CD4-positive, CD25-positive, alpha-beta regulatory T cell (primary cell): ENCODE results near the gene C17orf100. TPM values are rescaled to one million over a fixed set of nuclear protein-coding genes. Genes with fewer than 3 reads are reported as not detected.

Experiments
- ATAC-seq, 2 donors: fragments of 150-1000 bp; cut with Tn5 transposase; one replicate each; pipeline ENCODE4 v1.10.0; 2021; ENCODE audit warnings: low read depth in 2 of 2, moderate number of reproducible peaks in 2 of 2, moderate library complexity in 1 of 2
- DNase-seq, 3 donors: peaks; one replicate each; pipeline versions ENCODE4 v3.0.0 to v3.0.0-alpha.2; 2012 to 2022; ENCODE audit warnings: mixed read lengths in 1 of 3
- H3K27ac ChIP-seq: one replicate; pipeline ENCODE4 v1.7.0; 2013; ENCODE audit warnings: mild to moderate bottlenecking, low read length; ENCODE audit not compliant: insufficient read depth, poor library complexity, severe bottlenecking
- H3K27me3 ChIP-seq: one replicate; pipeline ENCODE4 v1.7.0; 2013; ENCODE audit warnings: low read length; ENCODE audit not compliant: control insufficient read depth, insufficient read depth
- H3K36me3 ChIP-seq: one replicate; pipeline ENCODE4 v1.7.0; 2013; ENCODE audit warnings: mild to moderate bottlenecking, low read length, moderate library complexity; ENCODE audit not compliant: control insufficient read depth, insufficient read depth
- H3K4me1 ChIP-seq: 2 replicates; pipeline ENCODE4 v1.7.0; 2013; ENCODE audit warnings: mild to moderate bottlenecking, low read length; ENCODE audit not compliant: insufficient read depth, control insufficient read depth, poor library complexity, severe bottlenecking
- H3K4me3 ChIP-seq: one replicate; pipeline ENCODE4 v1.7.0; 2013; ENCODE audit warnings: low read depth, mild to moderate bottlenecking, low read length, moderate library complexity
- H3K9me3 ChIP-seq, 2 experiments: 1 replicate in 1 of 2; 2 replicates in 1 of 2; pipeline ENCODE4 v1.7.0; 2013; ENCODE audit warnings: low read length in 2 of 2, mild to moderate bottlenecking in 1 of 2, moderate library complexity in 1 of 2; ENCODE audit not compliant: control insufficient read depth in 2 of 2
- H3K27ac Mint-ChIP-seq, 3 donors: one replicate each; pipeline ENCODE4 v1.8.0; 2020 to 2022; ENCODE audit warnings: mild to moderate bottlenecking in 3 of 3, mixed read lengths in 3 of 3, moderate library complexity in 2 of 3
- H3K27me3 Mint-ChIP-seq: one replicate; pipeline ENCODE4 v1.8.0; 2022; ENCODE audit warnings: mild to moderate bottlenecking, mixed read lengths
- H3K36me3 Mint-ChIP-seq: one replicate; pipeline ENCODE4 v1.8.0; 2020; ENCODE audit warnings: mixed read lengths
- H3K4me1 Mint-ChIP-seq, 4 donors: one replicate each; pipeline ENCODE4 v1.8.0; 2020 to 2022; ENCODE audit warnings: mixed read lengths in 4 of 4, mild to moderate bottlenecking in 1 of 4
- H3K4me3 Mint-ChIP-seq, 4 donors: one replicate each; pipeline ENCODE4 v1.8.0; 2020 to 2022; ENCODE audit warnings: mild to moderate bottlenecking in 4 of 4, mixed read lengths in 4 of 4, moderate library complexity in 3 of 4
- H3K9me3 Mint-ChIP-seq, 7 donors: one replicate each; pipeline ENCODE4 v1.8.0; 2020 to 2022; ENCODE audit warnings: mixed read lengths in 7 of 7, mild to moderate bottlenecking in 3 of 7, moderate library complexity in 2 of 7
- polyA plus RNA-seq, 4 donors: library from polyadenylated mRNA; unstranded; fragments of 300-500 nt; fragmentation: Illumina TruSeq; gene quantifications; one replicate each; pipeline ENCODE4 v1.2.3, GENCODE V29; 2021
- total RNA-seq: library from RNA; stranded (reverse); gene quantifications from one replicate; pipeline ENCODE4 v1.2.3, GENCODE V29; 2022

Gene C17orf100
- total and polyA plus RNA-seq, 5 donors from 2014 or later, result 1.5 to 7.1 (median 5.6) TPM

GRCh38 chr17:6699997-6700947 lies 48.7 kb downstream of the C17orf100 start:
- H3K4me3 Mint-ChIP-seq, result no peak overlapping the region
- H3K9me3 Mint-ChIP-seq, result no peaks in the 10 kb centered on the region
- no peaks in the 10 kb centered on the region for H3K9me3 ChIP-seq
- no peak for DNase-seq
- H3K27me3 Mint-ChIP-seq, result peaks cover 13% of the 10 kb centered on the region
- no peaks in the 10 kb centered on the region for H3K36me3 ChIP-seq
- no peaks in the 10 kb centered on the region for H3K4me1 Mint-ChIP-seq
- H3K36me3 Mint-ChIP-seq, result no peaks in the 10 kb centered on the region
- H3K27ac ChIP-seq, result no peak overlapping the region
- ATAC-seq, result no peak
- H3K4me3 ChIP-seq, result no peak overlapping the region
- H3K27me3 ChIP-seq, result no peaks in the 10 kb centered on the region
- H3K4me1 ChIP-seq, result no peaks in the 10 kb centered on the region
- H3K27ac Mint-ChIP-seq, result peak overlapping the region in 1 of 3 donors; percentile 3

- ATAC-seq (no peak), DNase-seq (no peak)
- no peaks in the 10 kb centered on the region for H3K36me3 Mint-ChIP-seq
- H3K9me3 Mint-ChIP-seq, result no peaks in the 10 kb centered on the region
- H3K27me3 ChIP-seq, result no peaks in the 10 kb centered on the region
- no peaks in the 10 kb centered on the region for H3K36me3 ChIP-seq
- no peak overlapping the region for H3K4me3 Mint-ChIP-seq
- no peaks in the 10 kb centered on the region for H3K9me3 ChIP-seq
- H3K4me1 ChIP-seq, result no peaks in the 10 kb centered on the region
- H3K27ac Mint-ChIP-seq, result no peak overlapping the region
- no peaks in the 10 kb centered on the region for H3K4me1 Mint-ChIP-seq
- no peak overlapping the region for H3K27ac ChIP-seq
- H3K27me3 Mint-ChIP-seq, result peaks cover 13% of the 10 kb centered on the region
- H3K4me3 ChIP-seq, result no peak overlapping the region
Observed at GRCh38 chr17:6700948-6701307, 49.4 kb downstream of the C17orf100 start.

GRCh38 chr17:6701719-6702118 lies 50.2 kb downstream of the C17orf100 start:
- ATAC-seq, result no peak

GRCh38 chr17:6702567-6703215 lies 51.1 kb downstream of the C17orf100 start:
- Histone ChIP-seq H3K36me3 (no peaks in the 10 kb centered on the region), H3K27ac (no peak overlapping the region), H3K4me1 (no peaks in the 10 kb centered on the region), H3K4me3 (no peak overlapping the region), H3K9me3 (no peaks in the 10 kb centered on the region), H3K27me3 (peaks cover 3% of the 10 kb centered on the region)
- no peak for DNase-seq
- no peaks in the 10 kb centered on the region for H3K4me1 Mint-ChIP-seq
- ATAC-seq, result no peak
- H3K27ac Mint-ChIP-seq, result peak overlapping the region in 1 of 3 donors; percentile 10
- H3K4me3 Mint-ChIP-seq, result no peak overlapping the region
- no peaks in the 10 kb centered on the region for H3K36me3 Mint-ChIP-seq
- peaks cover 10% of the 10 kb centered on the region for H3K27me3 Mint-ChIP-seq
- H3K9me3 Mint-ChIP-seq, result peaks cover 0 to 1% (median 0%) of the 10 kb centered on the region in 7 donors

More at GRCh38 chr17:6701719-6702118, 50.2 kb downstream of the C17orf100 start:
- no peaks in the 10 kb centered on the region for H3K4me1 Mint-ChIP-seq
- peaks cover 3% of the 10 kb centered on the region for H3K27me3 ChIP-seq
- no peak overlapping the region for H3K4me3 Mint-ChIP-seq
- H3K27ac Mint-ChIP-seq, result no peak overlapping the region
- H3K36me3 Mint-ChIP-seq, result no peaks in the 10 kb centered on the region
- no peak overlapping the region for H3K4me3 ChIP-seq
- H3K9me3 ChIP-seq, result no peaks in the 10 kb centered on the region
- H3K36me3 ChIP-seq, result no peaks in the 10 kb centered on the region
- peak in 1 of 3 donors; percentile 23 for DNase-seq
- no peaks in the 10 kb centered on the region for H3K9me3 Mint-ChIP-seq
- H3K27ac ChIP-seq, result no peak overlapping the region
- H3K4me1 ChIP-seq, result no peaks in the 10 kb centered on the region
- H3K27me3 Mint-ChIP-seq, result peaks cover 13% of the 10 kb centered on the region

Other genes starting within 250 kb of the C17orf100 start
- gene AIPL1, start 216.6 kb upstream of the C17orf100 start, total RNA-seq, result not detected
- gene AIPL1, start 216.6 kb upstream of the C17orf100 start, polyA plus RNA-seq, result not detected
- gene PIMREG, start 207.3 kb upstream of the C17orf100 start, total RNA-seq, result not detected
- under 1 TPM; 0.20 to 0.41 (median 0.34) TPM for gene PIMREG, start 207.3 kb upstream of the C17orf100 start, polyA plus RNA-seq
- 0.20 TPM for gene PITPNM3, start 95.2 kb upstream of the C17orf100 start, total RNA-seq
- under 1 TPM in 1 of 4 donors, not detected in 3; 0.12 TPM for gene PITPNM3, start 95.2 kb upstream of the C17orf100 start, polyA plus RNA-seq
- 11.4 TPM for gene KIAA0753, start 11.1 kb upstream of the C17orf100 start, total RNA-seq
- gene KIAA0753, start 11.1 kb upstream of the C17orf100 start, polyA plus RNA-seq, result 1 to 10 TPM; 1.2 to 1.8 (median 1.4) TPM
- 15.0 TPM for gene TXNDC17, start 10.7 kb upstream of the C17orf100 start, total RNA-seq
- 100 to 1,000 TPM; 121 to 262 (median 177) TPM for gene TXNDC17, start 10.7 kb upstream of the C17orf100 start, polyA plus RNA-seq
- gene MED31, start 157 bp upstream of the C17orf100 start, total RNA-seq, result 16.7 TPM
- 10 to 100 TPM; 41.5 to 48.1 (median 43.1) TPM for gene MED31, start 157 bp upstream of the C17orf100 start, polyA plus RNA-seq
- not detected for gene SLC13A5, start 61.6 kb downstream of the C17orf100 start, total RNA-seq
- gene SLC13A5, start 61.6 kb downstream of the C17orf100 start, polyA plus RNA-seq, result not detected
- 95.1 TPM for gene XAF1, start 104.3 kb downstream of the C17orf100 start, total RNA-seq
- 10 to 100 TPM; 16.4 to 32.3 (median 26.0) TPM for gene XAF1, start 104.3 kb downstream of the C17orf100 start, polyA plus RNA-seq
- 0.54 TPM for gene FBXO39, start 124.5 kb downstream of the C17orf100 start, total RNA-seq
- under 1 TPM in 1 of 4 donors, not detected in 3; 0.13 TPM for gene FBXO39, start 124.5 kb downstream of the C17orf100 start, polyA plus RNA-seq
- gene TEKT1, start 180.0 kb downstream of the C17orf100 start, total RNA-seq, result not detected
- not detected for gene TEKT1, start 180.0 kb downstream of the C17orf100 start, polyA plus RNA-seq